Left ventricle myocardium inferior (tissue), 1 donor: ENCODE results near the gene DEUP1. TPM values are rescaled to one million over a fixed set of nuclear protein-coding genes. Genes with fewer than 3 reads are reported as not detected.
A peak's percentile ranks its signal among the peaks of the same experiment; 100 is the strongest.

ENCODE experiments used
- DNase-seq: peaks from one replicate; pipeline ENCODE4 v3.0.0-alpha.2; 2020
- H3K27ac ChIP-seq: fragments of 200-600 bp; replicated peaks from 2 replicates; pipeline ENCODE4 v1.8.0; 2021
- H3K27me3 ChIP-seq: fragments of 200-600 bp; 2 replicates; pipeline ENCODE4 v1.8.0; 2021; ENCODE audit warnings: low read depth
- H3K36me3 ChIP-seq: fragments of 200-600 bp; 2 replicates; pipeline ENCODE4 v1.8.0; 2021
- H3K4me1 ChIP-seq: fragments of 200-600 bp; 2 replicates; pipeline ENCODE4 v1.8.0; 2021
- H3K4me3 ChIP-seq: fragments of 200-600 bp; 2 replicates; pipeline ENCODE4 v1.8.0; 2021; ENCODE audit warnings: mild to moderate bottlenecking, moderate library complexity
- H3K9me3 ChIP-seq: fragments of 200-600 bp; replicated peaks from 2 replicates; pipeline ENCODE4 v1.8.0; 2021
- CTCF ChIP-seq: fragments of 200-600 bp; IDR thresholded peaks from 2 replicates; pipeline ENCODE4 v1.8.0; 2021; ENCODE audit warnings: antibody characterized with exemption, mild to moderate bottlenecking, borderline replicate concordance
- intact Hi-C: fragments of 100-400 bp; cut with micrococcal nuclease; formaldehyde crosslinking; loops from one replicate; pipeline ENCODE4 v1.11.0; 2022
- long read RNA-seq: library from polyadenylated mRNA; unstranded; transcript quantifications from one replicate; pipeline ENCODE4 v2.0.0, GENCODE V29; 2021
- total RNA-seq: library from RNA; stranded (reverse); fragmentation: NEBNext Ultra II Directional; extraction: Animal tissue kit (Norgen Biotek cat#: 25700); gene quantifications from one replicate; pipeline ENCODE4 v1.2.1, GENCODE V29; 2021
- donor health status: DM: no; HTN: yes; CAD: no; lungs with severe emphysema.

DEUP1 gene
- total RNA-seq = not detected
- long read RNA-seq = 0 reads

- no peak for TF ChIP-seq CTCF
- intact Hi-C loops = no loop called here
- peak; percentile 38 for DNase-seq
- no peaks in the 10 kb centered on the region for H3K9me3 ChIP-seq
- peaks cover 11% of the 10 kb centered on the region for H3K4me1 ChIP-seq
- peak within 1 kb of the TSS; percentile 61 for H3K4me3 ChIP-seq
- peaks cover 28% of the 10 kb centered on the region for H3K27me3 ChIP-seq
- H3K36me3 ChIP-seq = no peaks in the 10 kb centered on the region
- H3K27ac ChIP-seq = no peak within 1 kb of the TSS
These were observed at the start of gene DEUP1 for GRCh38 chr11:93330446-93330984. DEUP1 (plus strand) TSS chr11:93330742; CDS start chr11:93332260, 1,518 bp downstream.

- no peaks in the 10 kb centered on the region for H3K27me3 ChIP-seq
- no peak overlapping the region for H3K27ac ChIP-seq
- intact Hi-C loops = no loop called here
- no peaks in the 10 kb centered on the region for H3K9me3 ChIP-seq
- no peaks in the 10 kb centered on the region for H3K4me1 ChIP-seq
- DNase-seq = no peak
- H3K36me3 ChIP-seq = no peaks in the 10 kb centered on the region
- H3K4me3 ChIP-seq = no peak overlapping the region
- no peak for TF ChIP-seq CTCF
These were observed 45.1 kb upstream of the DEUP1 start for GRCh38 chr11:93285430-93285829.

GRCh38 chr11:93287434-93287833 lies 43.1 kb upstream of the DEUP1 start:
- H3K4me3 ChIP-seq = no peak overlapping the region
- no peak overlapping the region for H3K27ac ChIP-seq
- no peak for DNase-seq
- no peak for TF ChIP-seq CTCF
- no peaks in the 10 kb centered on the region for H3K4me1 ChIP-seq
- no peaks in the 10 kb centered on the region for H3K36me3 ChIP-seq
- no peaks in the 10 kb centered on the region for H3K9me3 ChIP-seq
- intact Hi-C loops = no loop called here
- no peaks in the 10 kb centered on the region for H3K27me3 ChIP-seq

GRCh38 chr11:93288079-93288478 lies 42.5 kb upstream of the DEUP1 start:
- Histone ChIP-seq H3K27ac (no peak overlapping the region), H3K4me3 (no peak overlapping the region), H3K9me3 (no peaks in the 10 kb centered on the region), H3K36me3 (no peaks in the 10 kb centered on the region), H3K27me3 (no peaks in the 10 kb centered on the region), H3K4me1 (no peaks in the 10 kb centered on the region)
- no peak for DNase-seq
- intact Hi-C loops = no loop called here
- TF ChIP-seq CTCF = no peak

DNA sequence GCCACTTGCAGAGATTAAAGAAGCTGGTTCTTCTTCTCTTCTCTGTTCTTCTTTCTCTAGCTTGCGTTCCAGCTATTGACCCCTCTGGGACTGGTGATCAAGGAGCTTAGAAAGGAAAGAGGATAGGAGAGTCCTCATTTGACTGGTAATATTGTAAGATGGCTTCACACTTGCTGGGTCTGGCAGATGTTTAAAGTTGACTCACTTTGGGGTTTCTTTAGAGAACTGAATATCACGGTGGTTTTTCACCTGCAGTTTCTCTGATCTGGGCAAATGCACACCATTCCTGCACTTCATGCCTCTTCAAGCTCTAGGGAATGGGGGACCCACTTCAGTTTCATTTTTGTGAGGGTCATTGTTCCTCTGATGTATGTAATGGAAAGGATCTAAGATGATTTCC lies 41.8 kb upstream of the DEUP1 start:
- Histone ChIP-seq H3K27ac (no peak overlapping the region), H3K27me3 (no peaks in the 10 kb centered on the region), H3K4me1 (no peaks in the 10 kb centered on the region), H3K9me3 (no peaks in the 10 kb centered on the region), H3K4me3 (no peak overlapping the region), H3K36me3 (no peaks in the 10 kb centered on the region)
- intact Hi-C loops = no loop called here
- TF ChIP-seq CTCF = no peak
- no peak for DNase-seq
